RWPE1 (cell line): ENCODE results near the gene SMARCB1.

Experiments used
- CTCF ChIA-PET: fragments of 350-600 bp; sonication (Branson Sonifier 250); formaldehyde crosslinking; extraction: SDS; loops from one replicate; lab custom pipeline; 2021; lab: Yijun Ruan, JAX
- POLR2A ChIA-PET: fragments of 400-600 bp; formaldehyde crosslinking; extraction: SDS; loops from one replicate; lab custom pipeline; 2020; ENCODE audit warnings: antibody characterized with exemption; ENCODE audit not compliant: low non-redundant PET; lab: Yijun Ruan, JAX
- DNase-seq: peaks from one replicate; pipeline ENCODE4 v3.0.0; 2012; ENCODE audit warnings: low spot score
- H3K27ac ChIP-seq: fragments of 450-650 bp; 2 replicates; pipeline ENCODE4 v1.5.1; 2017
- TF ChIP-seq, protein P1 (sequence below): fragments of 450-650 bp; conservative IDR thresholded peaks from 2 replicates; pipeline ENCODE4 v1.5.1; 2017; ENCODE audit warnings: low read depth, mild to moderate bottlenecking

Gene SMARCB1

DNA sequence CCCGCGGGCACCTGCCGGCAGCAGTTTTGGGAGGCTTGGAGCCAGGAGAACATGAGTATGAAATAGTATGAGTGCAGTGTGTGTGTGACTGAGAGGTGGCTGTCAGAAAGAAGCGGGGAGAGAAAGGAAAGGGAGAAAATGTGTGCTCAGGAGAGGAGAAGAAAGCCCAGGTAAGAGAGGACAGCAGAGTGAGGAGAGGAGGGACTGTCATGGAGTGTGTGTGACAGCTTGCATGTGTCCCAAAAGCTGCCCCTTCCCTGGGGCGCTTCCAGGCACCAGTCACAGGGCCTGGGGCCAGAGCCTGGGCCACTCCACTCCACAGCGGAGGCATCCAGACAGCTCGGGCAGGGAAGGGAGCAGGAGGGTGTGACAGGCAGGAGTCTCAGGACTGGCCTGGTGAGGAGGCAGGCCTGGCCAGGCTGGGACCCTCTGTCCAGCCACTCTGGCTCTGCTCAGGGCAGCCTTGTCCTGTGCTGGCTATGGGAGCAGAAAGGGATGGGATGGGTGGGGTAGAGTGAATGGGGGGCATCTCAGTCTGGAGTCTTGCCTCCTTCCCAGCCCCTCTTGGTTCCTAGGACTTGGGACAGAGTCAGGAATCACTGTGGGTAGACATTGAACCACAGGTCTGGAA lies 13.2 kb upstream of the SMARCB1 start:
- ChIA-PET CTCF (no interaction called here), POLR2A (no interaction called here)
- TF ChIP-seq, protein P1, sequence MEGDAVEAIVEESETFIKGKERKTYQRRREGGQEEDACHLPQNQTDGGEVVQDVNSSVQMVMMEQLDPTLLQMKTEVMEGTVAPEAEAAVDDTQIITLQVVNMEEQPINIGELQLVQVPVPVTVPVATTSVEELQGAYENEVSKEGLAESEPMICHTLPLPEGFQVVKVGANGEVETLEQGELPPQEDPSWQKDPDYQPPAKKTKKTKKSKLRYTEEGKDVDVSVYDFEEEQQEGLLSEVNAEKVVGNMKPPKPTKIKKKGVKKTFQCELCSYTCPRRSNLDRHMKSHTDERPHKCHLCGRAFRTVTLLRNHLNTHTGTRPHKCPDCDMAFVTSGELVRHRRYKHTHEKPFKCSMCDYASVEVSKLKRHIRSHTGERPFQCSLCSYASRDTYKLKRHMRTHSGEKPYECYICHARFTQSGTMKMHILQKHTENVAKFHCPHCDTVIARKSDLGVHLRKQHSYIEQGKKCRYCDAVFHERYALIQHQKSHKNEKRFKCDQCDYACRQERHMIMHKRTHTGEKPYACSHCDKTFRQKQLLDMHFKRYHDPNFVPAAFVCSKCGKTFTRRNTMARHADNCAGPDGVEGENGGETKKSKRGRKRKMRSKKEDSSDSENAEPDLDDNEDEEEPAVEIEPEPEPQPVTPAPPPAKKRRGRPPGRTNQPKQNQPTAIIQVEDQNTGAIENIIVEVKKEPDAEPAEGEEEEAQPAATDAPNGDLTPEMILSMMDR, result no peak
- no peak for DNase-seq
- H3K27ac ChIP-seq, result peak overlapping the region; percentile 9; the same call in 1 of the 2 replicates

DNA sequence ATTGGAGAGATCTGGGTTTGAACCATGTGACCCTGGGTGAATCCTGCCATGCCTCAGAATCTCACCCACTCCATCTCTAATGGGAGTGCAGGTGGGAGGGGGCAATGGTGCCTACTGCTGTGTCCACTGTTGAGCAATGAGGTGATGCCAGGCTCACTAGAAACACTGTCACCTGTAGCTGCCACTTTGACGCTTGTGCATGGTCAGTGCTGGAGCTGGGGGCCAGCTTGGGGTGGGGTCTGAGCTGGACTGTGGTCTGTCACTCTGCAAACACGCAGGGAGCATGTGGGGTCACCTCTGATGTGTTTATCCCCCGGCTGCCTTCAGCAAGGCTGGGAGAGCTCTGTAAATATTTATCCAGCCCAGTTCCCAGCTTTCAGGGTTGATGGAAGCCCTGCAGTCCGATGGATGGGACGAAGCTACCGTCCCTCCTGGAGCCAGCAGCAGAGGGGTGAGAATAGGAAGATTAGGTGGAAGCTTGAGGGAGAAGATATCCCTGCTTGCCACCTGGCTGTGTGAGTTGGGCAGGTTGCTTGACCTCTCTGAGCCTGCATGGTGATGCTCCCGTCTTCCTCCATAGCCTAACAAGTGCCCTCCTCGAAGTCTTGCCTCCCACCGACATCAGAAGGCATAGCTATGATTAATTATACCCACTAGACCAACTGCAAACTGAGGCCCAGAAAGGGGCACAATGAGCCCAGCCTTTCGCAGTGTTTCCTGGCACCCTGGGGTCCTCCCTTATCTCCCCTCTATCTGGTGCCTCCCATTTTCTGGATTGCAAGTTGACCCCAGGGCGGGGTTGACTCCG lies 12.4 kb upstream of the SMARCB1 start:
- ChIA-PET CTCF (interaction anchor here (0.7 kb wide), 1 partner anchor 493 kb away, joined by 3 read pairs; no protein-coding TSS in a partner anchor), POLR2A (no interaction called here)
- TF ChIP-seq, protein P1, result no peak
- no peak for DNase-seq
- peak overlapping the region; percentile 24; the same call in 1 of the 2 replicates for H3K27ac ChIP-seq

DNA sequence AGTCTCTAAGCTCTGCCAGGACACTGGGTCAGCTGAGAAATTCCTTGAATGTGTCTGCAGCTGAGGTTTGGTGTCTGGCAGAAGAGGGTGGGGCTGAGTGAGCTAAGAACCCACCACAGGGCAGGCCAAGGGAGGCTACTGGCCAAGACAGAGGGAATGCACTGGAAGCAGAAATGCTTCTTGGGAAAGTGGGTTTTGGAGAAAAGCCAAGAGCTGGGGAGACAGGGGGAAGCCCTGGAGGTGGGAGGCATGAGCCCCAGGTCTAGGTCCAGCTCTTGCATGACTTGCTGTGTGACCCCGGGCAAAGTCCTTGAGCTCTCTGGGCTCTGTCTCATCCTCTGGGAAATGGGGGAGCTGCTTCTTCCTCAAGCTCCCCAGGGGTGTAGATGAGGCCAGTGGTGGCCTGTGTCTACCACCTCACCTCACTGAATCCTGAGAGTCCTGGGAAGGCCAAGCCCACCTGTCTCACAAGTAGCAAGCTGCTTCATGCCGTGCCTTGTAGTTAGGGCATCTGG lies 11.8 kb upstream of the SMARCB1 start:
- no peak for DNase-seq
- POLR2A ChIA-PET, result no interaction called here
- peak overlapping the region; percentile 24; the same call in 1 of the 2 replicates for H3K27ac ChIP-seq
- TF ChIP-seq, protein P1, result no peak
- CTCF ChIA-PET, result interaction anchor here (0.7 kb wide), 1 partner anchor 493 kb away, joined by 3 read pairs; no protein-coding TSS in a partner anchor

DNA sequence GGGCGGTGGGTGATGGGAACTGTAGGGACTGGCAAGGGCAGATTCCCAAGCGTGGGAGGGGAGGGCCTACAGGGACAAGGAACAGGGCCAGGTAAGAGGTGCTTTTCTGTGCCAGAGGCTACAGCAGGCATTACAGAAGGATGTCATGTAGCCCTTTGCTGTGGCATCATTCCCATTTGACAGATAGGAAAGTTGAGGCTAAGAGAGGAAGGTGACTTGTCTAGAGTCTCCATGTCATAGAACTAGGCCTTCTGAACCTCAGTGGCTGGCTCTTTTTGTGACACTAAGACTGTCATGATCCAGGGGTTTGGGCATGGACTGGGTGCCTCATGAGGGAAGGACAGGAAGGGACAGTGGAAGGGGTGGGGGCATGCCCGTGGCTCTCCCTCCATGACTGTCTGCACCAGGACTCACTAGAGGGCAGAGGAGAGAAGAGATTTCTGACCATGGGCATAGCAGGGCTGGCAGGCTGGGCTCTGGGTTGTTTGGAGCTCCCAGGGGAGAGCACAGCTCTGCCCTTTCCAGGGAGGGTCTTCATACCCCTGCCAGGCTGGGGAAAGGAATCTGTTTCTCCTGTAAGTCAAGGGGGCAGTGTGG lies 10.9 kb upstream of the SMARCB1 start:
- TF ChIP-seq, protein P1, result no peak
- peak overlapping the region; percentile 32 for H3K27ac ChIP-seq
- POLR2A ChIA-PET, result no interaction called here
- CTCF ChIA-PET, result interaction anchor here (0.6 kb wide), 1 partner anchor 118 kb away, joined by 4 read pairs; the partner anchor contains the start of gene MIF
- DNase-seq, result no peak

DNA sequence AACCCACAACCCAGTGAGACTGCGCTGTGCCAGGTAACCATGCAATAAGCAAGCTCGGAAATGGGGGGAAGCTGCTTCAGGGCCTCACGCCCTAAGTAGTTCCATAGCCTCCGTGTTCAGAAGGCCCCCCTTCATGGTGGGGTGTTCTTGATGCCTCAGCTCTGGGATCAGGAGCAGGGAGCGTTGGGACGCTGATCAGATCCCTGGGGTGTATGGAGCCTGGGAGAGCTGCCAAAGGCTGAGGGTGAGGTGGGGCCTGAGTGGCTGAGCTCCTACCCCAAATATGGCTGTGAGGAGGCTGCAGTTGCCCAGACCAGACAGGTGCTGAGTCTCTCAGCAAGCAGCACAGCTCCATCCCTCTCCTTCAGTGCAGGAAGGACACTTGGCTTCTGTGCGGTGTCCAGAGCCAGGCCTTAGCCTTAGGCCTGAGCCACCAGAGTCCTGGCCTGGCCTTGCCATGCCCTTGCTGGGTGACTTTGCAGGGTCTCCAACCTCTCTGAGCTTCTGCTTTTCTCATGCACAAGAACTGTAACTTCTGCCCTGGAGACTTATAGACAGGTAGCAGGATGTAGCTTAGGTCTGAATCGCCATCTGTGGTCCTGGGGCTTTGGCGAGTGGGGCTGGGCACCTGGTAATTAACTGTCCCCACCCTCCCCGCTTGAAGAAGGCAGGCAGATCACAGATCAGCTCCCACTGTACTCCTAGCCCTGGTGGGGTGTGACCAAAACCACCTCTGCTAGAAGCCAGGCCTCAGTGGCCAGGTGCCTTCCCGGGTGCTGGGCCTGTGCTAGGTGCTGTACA lies 8.8 kb upstream of the SMARCB1 start:
- CTCF ChIA-PET, result no interaction called here
- POLR2A ChIA-PET, result interaction anchor here (0.5 kb wide), 1 partner anchor 10 kb away, joined by 3 read pairs; the partner anchor contains the start of gene CHCHD10
- no peak for DNase-seq

More for the DNA sequence above, 8.8 kb upstream of the SMARCB1 start:
- TF ChIP-seq, protein P1, result no peak
- peak overlapping the region; percentile 24 for H3K27ac ChIP-seq
